SK-N-MC (cell line): Measurements from ENCODE around the gene HS3ST3A1.

ENCODE experiments used
- EZH2 ChIP-seq: fragments of 200-600 bp; sonication (generic); IDR thresholded peaks from one replicate; pipeline ENCODE4 v1.6.1; 2017; ENCODE audit warnings: antibody characterized with exemption
- FOXP2 ChIP-seq: optimal IDR thresholded peaks from 2 replicates; pipeline ENCODE3; 2011; ENCODE audit warnings: mild to moderate bottlenecking, moderate library complexity; ENCODE audit not compliant: insufficient read depth; ENCODE audit errors: extremely low read length, control extremely low read depth
- POLR2AphosphoS5 ChIP-seq: IDR thresholded peaks from 2 replicates; pipeline ENCODE4 v1.6.1; 2012; ENCODE audit warnings: mild to moderate bottlenecking, low read depth, low read length, borderline replicate concordance

GRCh38 chr17:13462673-13463124 lies 139.0 kb downstream of the HS3ST3A1 start:
- no peak for TF ChIP-seq POLR2AphosphoS5
- TF ChIP-seq EZH2: no peak
- no peak for TF ChIP-seq FOXP2
